GM12892 (cell line): ENCODE data around the gene PHF1.

ENCODE experiments used
- POLR2A ChIP-seq: IDR thresholded peaks from 2 replicates; pipeline ENCODE4 v1.6.1; 2011; ENCODE audit warnings: low read depth, low read length, control low read depth
- POLR2AphosphoS5 ChIP-seq: IDR thresholded peaks from 2 replicates; pipeline ENCODE4 v1.6.1; 2011; ENCODE audit warnings: low read depth, low read length, control low read depth
- TAF1 ChIP-seq: IDR thresholded peaks from 2 replicates; pipeline ENCODE4 v1.6.1; 2011; ENCODE audit warnings: low read depth, mild to moderate bottlenecking, control low read depth, low read length, borderline replicate concordance

DNA sequence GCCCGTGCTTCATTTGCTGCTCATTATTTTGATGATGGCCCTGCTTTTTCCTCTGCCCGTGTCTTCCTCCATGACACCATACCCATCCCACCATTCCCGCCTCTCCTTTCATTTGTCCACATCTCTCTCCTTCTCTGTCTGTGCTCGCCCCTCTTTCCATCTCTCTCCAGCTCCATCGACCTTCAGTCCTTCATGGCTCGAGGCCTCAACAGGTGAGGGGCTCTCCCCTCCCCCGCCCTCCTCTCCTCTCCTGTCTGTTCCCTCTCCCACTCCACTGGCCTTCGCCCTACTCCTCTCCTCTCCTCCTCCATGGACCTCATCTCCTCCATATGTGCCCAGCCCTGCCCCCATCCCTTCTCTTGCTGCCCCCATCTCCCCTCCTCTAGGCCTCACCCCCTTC, 31.5 kb downstream of the PHF1 start:
- no peak for TF ChIP-seq POLR2A
- TF ChIP-seq POLR2AphosphoS5 = no peak
- no peak for TF ChIP-seq TAF1
